HG03064 (cell line): ENCODE measurements around the gene UBA52.

Experiments used
- ATAC-seq: cut with Tn5 transposase; IDR thresholded peaks from one replicate; pipeline ENCODE4 v1.9.1; 2021; ENCODE audit warnings: low read depth; ENCODE audit not compliant: unreplicated experiment

UBA52 gene

GRCh38 chr19:18606281-18607225, 34.9 kb downstream of the UBA52 start, which contains the start of gene CRLF1:
Gene CRLF1 (minus strand): TSS chr19:18606799. CDS start chr19:18606656, 143 bp downstream.
- ATAC-seq, result no peak

DNA sequence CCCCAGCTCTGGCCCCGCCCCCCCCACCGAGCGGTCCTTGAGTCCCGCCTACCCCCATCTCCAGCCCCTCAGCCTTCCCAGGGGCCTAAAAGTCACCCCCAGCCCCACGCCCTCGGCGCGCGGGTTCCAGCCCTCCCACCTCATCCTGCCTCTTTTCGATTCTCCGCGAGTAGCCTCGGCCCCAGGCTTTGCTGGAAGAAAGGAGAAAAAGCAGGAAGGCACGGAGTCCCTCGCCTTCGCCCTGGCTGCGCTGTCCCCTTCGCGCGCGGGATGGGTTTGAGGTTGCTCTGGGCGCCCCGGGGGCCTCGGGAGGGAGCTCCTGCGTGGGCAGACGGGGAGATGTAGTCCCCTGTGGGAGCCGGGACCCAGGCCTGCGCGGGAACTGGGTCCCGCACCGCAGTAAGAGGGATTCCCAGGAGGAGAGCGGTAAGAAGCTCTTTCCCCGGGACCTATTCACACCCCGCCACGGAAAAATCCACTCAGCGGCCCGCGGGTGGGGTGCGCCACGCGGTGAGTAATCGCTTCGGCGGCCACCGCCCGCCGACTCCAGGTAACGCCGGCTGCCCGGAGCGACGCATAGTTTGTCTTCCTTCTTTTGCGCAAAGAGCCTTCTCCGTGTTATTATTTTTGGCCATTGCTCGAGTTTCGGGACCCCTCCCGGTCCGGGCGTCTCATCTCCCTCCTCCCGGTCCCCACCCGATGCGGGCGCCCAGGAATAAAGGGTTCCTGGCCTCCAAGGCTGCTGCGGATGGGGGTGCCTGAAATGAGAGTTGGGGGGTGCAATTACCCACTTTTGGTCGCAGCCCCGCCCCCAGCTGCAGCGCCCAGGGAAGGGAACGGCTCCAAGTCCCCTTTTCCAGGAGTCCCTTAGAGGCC, 35.8 kb downstream of the UBA52 start:
- ATAC-seq, result no peak

DNA sequence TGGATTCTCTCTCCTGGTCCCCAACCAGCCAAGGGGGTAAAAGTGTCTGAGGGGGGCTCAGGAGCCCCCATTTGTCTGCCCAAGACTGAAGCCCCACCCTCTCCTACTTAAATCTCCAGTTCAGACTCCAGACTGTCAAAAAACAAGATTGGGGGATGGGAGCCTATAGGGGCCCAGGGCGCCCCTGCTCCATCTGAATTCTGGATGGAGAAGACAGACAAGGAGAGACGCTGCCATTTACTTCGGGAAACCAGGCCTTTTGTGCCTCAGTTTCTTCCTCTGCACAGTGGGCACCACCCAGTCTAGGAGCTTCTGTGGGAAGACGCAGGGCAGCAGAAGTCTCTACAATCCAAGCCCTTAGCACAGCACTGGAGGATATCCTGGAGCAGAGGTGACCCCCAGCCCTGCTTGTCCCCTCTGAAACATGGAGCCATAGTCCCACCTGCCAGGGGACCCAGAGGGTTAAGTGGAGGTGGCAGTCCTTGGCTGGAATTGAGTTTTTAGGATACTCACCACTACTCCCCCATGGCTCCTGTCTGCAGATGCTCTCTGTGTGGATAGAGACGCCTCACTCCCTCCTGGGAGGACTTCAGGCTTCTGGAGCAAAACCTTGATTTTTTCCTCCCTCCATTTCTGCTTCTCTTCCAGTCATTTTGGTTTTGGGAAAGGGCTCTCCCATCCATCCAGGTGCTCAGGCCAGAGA, 36.6 kb downstream of the UBA52 start:
- no peak for ATAC-seq

GRCh38 chr19:18608805-18609716, 37.4 kb downstream of the UBA52 start:
- ATAC-seq, result no peak

GRCh38 chr19:18609717-18610051, 38.0 kb downstream of the UBA52 start:
- ATAC-seq, result no peak

- no peak for ATAC-seq
These were observed 38.5 kb downstream of the UBA52 start for GRCh38 chr19:18610245-18610555.

DNA sequence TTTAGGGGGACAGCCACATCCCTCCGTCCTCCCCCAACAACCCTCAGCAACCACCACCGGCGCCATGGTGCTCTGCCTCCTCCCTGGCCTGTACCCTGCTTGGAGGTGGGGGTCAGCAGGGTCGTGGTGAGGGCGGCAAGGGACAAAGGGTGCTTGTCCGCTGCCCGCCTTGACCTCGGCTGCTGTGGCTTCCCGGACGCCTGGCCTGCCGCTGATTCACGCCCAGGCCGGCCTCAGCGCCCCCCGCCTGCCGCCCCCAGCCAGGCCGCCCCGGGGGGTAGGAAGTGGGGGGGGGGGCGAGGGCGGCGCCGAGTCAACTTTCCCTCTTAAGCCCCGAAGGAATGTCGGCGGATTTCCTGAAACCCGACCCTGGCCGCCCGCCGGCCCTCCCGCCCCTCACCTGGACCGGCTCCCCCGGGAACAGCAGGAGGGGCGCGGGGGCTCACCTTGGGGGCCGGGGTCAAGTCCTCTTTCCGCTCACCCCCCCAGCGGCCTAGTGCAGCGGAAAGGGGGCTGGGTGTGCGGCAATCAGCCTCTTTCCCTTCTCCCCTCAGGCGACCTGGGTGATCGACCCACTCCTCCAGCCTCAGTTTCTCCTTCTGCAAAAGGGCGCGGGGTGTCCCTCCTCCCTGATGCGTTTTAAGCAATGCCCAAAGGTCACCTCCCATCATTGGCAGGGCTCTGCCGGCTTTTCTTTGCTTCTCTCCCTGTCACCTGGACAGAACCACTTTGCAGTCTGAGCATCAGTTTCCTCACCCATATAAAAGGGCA, 39.1 kb downstream of the UBA52 start:
- no peak for ATAC-seq

DNA sequence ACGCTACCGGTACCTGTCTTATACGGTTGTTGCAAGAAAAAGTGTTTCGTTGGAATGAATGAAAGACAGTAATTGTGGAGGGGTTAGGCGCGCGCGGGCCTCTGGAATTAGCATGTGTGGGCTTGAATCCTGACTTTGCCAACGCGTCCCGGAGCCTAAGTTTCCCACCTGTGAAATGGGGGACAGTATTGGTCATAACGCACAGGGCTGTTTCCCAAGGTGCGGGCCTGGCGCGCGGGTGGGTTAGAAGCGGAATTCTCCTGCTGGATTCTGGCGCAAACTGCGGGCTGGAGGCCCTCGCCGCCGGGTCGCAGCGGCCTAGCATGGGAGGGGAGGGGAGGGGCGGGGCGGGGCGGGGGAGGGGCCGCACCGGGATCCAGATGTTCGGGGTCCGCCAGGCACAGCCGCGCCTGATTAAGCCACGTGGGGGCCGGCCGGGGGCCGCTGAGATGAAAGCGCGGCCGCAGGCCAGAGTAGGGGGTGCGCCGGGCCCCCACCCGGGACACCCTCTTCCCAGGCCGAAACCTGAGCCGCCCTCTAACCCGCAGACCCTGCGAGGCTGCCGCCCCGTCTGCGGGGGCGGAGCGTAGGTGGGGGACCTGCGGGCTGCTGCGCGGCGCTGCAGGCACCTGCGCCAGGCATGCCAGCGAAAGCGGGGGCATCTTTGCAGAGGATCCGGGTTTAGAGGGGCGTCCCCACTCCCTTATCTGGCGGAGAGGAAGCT, 39.8 kb downstream of the UBA52 start:
- ATAC-seq, result no peak

DNA sequence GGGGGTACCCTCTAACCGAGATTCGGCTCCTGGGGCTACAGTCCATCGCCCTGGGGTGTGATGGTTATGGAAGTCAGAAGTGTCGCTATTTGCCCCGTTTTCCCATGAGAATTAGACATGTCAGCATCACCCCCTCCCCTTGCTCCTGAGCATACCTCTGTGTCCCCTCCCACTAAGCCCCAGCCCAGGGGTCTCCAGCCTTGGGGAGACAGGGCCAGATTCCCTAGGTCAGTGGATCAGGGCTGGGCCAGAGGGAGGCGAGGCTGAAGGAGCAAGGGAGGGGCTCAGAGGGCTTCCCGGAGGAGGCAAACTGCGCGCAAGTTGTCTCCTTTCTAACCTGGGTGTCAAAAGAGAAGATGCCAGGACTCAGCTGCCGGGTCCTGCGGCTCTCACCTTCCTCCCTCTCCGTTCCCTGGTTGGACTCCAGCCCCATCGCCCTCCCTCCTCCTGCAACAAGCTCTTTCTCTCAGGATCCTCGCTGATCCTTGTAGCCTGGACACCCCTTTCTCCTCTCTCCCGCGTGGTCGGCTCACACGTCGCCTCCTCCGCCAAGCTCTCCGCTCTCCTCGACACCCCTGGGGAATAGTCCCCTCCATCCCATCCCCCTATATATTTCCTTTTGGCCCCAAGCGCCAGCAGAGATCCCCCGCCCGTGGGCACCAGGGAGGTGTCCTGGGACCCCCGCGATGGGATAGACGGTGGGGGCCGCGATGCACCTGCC, 40.6 kb downstream of the UBA52 start:
- ATAC-seq, result no peak

GRCh38 chr19:18612772-18613588, 41.3 kb downstream of the UBA52 start, which contains the start of gene TMEM59L:
Gene TMEM59L (plus strand): TSS chr19:18612870. CDS start chr19:18612959, 89 bp downstream.
- ATAC-seq, result no peak

DNA sequence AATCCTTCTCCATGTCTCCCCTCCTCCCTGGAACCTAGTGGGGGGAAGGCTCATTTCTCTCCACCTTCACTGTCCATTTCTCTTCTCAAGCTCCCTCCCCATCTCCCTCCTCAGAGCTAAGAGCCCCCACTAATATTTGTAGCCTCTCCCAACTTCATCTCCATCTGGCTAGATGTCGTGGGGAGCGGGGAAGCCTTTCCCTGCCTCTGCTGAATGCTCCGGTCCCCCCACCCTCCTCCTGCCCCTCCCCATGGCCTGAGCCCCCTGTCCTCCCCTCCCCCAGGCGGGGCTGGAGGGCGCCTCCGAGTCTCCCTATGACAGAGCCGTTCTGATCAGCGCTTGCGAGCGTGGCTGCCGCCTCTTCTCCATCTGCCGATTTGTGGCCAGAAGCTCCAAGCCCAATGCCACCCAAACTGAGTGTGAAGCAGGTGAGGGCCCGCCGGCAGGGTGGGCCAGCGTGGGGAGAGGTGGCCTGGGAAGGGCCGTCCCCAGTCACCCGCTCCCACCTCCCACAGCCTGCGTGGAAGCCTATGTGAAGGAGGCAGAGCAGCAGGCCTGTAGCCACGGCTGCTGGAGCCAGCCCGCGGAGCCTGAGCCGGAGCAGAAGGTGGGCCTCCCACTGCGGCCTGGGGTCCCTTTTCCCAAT, 42.1 kb downstream of the UBA52 start:
- ATAC-seq, result no peak

GRCh38 chr19:18616023-18616422, 44.4 kb downstream of the UBA52 start:
- ATAC-seq, result no peak

DNA sequence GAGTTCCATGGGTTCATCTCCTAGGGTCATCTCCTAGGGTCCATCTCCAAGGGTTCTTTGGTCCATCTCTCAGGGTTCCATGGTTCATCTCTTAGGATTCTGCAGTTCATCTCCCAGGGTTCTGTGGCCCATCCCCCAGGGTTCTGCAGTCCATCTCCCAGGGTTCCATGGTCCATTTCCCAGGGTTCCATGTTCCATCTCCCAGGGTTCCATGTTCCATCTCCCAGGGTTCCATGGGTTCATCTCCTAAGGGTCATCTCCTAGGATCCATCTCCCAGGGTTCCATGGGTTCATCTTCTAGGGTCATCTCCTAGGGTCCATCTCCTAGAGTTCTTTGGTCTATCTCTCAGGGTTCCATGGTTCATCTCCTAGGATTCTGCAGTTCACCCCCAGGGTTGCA, 45.9 kb downstream of the UBA52 start:
- no peak for ATAC-seq

GRCh38 chr19:18618236-18618635, 46.6 kb downstream of the UBA52 start:
- ATAC-seq, result no peak

DNA sequence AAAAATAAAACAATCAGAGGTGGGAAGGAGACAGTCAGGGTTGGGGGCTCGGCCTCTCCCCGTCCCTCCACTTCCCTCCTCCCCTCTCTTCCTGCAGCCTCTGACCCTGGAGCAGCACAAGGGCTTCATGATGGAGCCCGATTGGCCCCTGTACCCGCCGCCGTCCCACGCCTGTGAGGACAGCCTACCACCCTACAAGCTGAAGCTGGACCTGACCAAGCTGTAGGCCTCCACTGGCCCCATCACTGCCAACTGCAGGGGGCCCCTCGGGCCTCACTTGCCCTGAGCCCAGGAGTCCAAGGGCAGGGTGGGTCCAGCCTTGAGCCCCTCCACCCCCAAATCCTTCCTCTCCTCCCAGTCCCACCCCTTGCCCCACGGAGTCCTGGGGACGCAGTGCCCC, 48.7 kb downstream of the UBA52 start:
- no peak for ATAC-seq

DNA sequence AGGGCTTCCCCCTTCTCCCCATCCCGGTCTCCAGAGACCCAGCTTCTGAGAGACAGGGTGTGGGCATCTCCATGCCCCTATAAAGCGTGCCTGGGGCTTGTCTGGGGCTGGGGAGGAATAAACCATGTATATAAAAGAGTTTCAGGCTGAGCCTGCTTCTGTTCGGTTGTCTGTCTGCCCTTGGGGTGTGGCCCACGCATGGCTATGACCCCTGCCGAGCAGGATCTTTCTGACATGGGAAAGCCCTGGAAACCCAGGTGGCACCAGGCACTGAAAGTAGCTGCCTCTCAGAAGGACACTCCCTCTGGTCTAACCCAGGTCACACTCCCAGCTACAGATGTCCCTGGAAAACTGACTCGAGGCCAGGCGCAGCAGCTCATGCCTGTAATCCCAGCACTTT, 49.2 kb downstream of the UBA52 start:
- no peak for ATAC-seq

DNA sequence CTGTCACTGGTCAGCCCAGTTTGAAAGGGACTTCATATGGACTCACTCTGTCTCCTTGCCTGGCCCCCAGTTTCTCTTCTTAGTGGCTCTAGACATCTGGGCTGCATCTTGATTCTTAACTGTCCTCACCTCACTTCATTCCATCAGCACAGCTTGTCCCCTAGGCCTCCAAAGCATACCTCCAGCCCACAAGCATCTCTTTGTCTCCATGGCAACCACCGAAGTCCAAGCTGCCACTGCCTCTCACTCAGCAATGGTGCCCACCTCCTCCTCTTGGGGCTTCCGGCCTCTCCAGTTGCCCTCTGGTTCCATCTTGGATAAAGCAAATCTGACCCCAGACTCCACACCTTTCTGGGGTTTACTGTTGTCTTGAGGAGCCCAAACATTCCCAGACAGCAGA, 55.2 kb downstream of the UBA52 start:
- no peak for ATAC-seq
